MCF 10A (cell line): Measurements from ENCODE around the gene ARCN1. TPM values are rescaled to one million over a fixed set of nuclear protein-coding genes. Genes with fewer than 3 reads are reported as not detected.

Source experiments
- BruUV-seq: library from RNA; stranded (reverse); fragments of 400-500 nt; replicated peaks from 2 replicates; lab custom pipeline; 2021; lab: Mats Ljungman, UMichigan
- CTCF ChIA-PET: fragments of 300-600 bp; sonication (Branson Sonifier 250); formaldehyde crosslinking; extraction: SDS; loops from one replicate; lab custom pipeline; 2021; ENCODE audit warnings: antibody characterized with exemption, inconsistent platforms; lab: Yijun Ruan, JAX
- POLR2A ChIA-PET: fragments of 300-600, 350-650 bp; sonication (Branson Sonifier 250); formaldehyde crosslinking; extraction: SDS; loops from one replicate; lab custom pipeline; 2020; ENCODE audit warnings: antibody characterized with exemption, inconsistent platforms; lab: Yijun Ruan, JAX
- DNase-seq: peaks from one replicate; pipeline ENCODE4 v3.0.0-alpha.2; 2018; ENCODE audit not compliant: unreplicated experiment
- H3K27ac Mint-ChIP-seq: one replicate; pipeline ENCODE4 v1.8.0; 2022; ENCODE audit warnings: mild to moderate bottlenecking, low read depth, mixed read lengths; ENCODE audit not compliant: unreplicated experiment
- H3K27me3 Mint-ChIP-seq: one replicate; pipeline ENCODE4 v1.8.0; 2022; ENCODE audit warnings: mixed read lengths; ENCODE audit not compliant: insufficient read depth, unreplicated experiment
- H3K36me3 Mint-ChIP-seq: one replicate; pipeline ENCODE4 v1.8.0; 2022; ENCODE audit warnings: mild to moderate bottlenecking, moderate library complexity, mixed read lengths; ENCODE audit not compliant: insufficient read depth, unreplicated experiment
- H3K4me1 Mint-ChIP-seq: one replicate; pipeline ENCODE4 v1.8.0; 2022; ENCODE audit warnings: mixed read lengths; ENCODE audit not compliant: insufficient read depth, unreplicated experiment
- H3K4me3 Mint-ChIP-seq: one replicate; pipeline ENCODE4 v1.8.0; 2022; ENCODE audit warnings: mild to moderate bottlenecking, moderate library complexity, mixed read lengths; ENCODE audit not compliant: unreplicated experiment
- H3K9me3 Mint-ChIP-seq: one replicate; pipeline ENCODE4 v1.8.0; 2022; ENCODE audit warnings: mixed read lengths; ENCODE audit not compliant: unreplicated experiment
- intact Hi-C: fragments of 100-400 bp; cut with micrococcal nuclease; formaldehyde crosslinking; loops from 2 replicates; pipeline ENCODE4 v1.14.1; 2022
- total RNA-seq: library from RNA; stranded (reverse); gene quantifications from 2 replicates; pipeline ENCODE4 v1.2.3, GENCODE V29; 2022
- TF ChIP-seq, protein P1 (sequence below): fragments of 200-600 bp; IDR thresholded peaks from one replicate; pipeline ENCODE4 v1.8.0; 2022; ENCODE audit warnings: antibody characterized with exemption, mild to moderate bottlenecking; ENCODE audit not compliant: unreplicated experiment

The ARCN1 gene
- total RNA-seq, 1 experiment from 2014 or later: 164 TPM

DNA sequence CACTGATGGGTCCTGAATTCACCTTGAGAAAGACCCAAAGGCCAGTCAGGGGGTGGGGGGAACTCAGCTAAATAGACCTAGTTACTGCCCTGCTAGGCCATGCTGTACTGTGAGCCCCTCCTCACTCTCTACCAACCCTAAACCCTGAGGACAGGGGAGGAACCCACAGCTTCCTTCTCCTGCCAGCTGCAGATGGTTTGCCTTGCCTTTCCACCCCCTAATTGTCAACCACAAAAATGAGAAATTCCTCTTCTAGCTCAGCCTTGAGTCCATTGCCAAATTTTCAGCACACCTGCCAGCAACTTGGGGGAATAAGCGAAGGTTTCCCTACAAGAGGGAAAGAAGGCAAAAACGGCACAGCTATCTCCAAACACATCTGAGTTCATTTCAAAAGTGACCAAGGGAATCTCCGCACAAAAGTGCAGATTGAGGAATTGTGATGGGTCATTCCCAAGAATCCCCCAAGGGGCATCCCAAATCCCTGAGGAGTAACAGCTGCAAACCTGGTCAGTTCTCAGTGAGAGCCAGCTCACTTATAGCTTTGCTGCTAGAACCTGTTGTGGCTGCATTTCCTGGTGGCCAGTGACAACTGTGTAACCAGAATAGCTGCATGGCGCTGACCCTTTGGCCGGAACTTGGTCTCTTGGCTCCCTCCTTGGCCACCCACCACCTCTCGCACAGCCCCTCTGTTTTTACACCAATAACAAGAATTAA is 47.3 kb upstream of the ARCN1 start:
- DNase-seq: no peak
- no peaks in the 10 kb centered on the region for H3K4me1 Mint-ChIP-seq
- POLR2A ChIA-PET: no interaction called here
- peaks cover 64% of the 10 kb centered on the region for H3K36me3 Mint-ChIP-seq
- TF ChIP-seq, protein P1, sequence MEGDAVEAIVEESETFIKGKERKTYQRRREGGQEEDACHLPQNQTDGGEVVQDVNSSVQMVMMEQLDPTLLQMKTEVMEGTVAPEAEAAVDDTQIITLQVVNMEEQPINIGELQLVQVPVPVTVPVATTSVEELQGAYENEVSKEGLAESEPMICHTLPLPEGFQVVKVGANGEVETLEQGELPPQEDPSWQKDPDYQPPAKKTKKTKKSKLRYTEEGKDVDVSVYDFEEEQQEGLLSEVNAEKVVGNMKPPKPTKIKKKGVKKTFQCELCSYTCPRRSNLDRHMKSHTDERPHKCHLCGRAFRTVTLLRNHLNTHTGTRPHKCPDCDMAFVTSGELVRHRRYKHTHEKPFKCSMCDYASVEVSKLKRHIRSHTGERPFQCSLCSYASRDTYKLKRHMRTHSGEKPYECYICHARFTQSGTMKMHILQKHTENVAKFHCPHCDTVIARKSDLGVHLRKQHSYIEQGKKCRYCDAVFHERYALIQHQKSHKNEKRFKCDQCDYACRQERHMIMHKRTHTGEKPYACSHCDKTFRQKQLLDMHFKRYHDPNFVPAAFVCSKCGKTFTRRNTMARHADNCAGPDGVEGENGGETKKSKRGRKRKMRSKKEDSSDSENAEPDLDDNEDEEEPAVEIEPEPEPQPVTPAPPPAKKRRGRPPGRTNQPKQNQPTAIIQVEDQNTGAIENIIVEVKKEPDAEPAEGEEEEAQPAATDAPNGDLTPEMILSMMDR: no peak
- intact Hi-C loops: no loop called here
- no TSS peak for BruUV-seq
- H3K4me3 Mint-ChIP-seq: no peak overlapping the region
- CTCF ChIA-PET: interaction anchor here (0.7 to 1.0 kb wide), 3 partner anchors 14 to 354 kb away, joined by 4 read pairs; no protein-coding TSS in a partner anchor
- no peak overlapping the region for H3K27ac Mint-ChIP-seq
- H3K27me3 Mint-ChIP-seq: no peaks in the 10 kb centered on the region
- H3K9me3 Mint-ChIP-seq: no peaks in the 10 kb centered on the region

GRCh38 chr11:118526688-118527087 is 45.5 kb upstream of the ARCN1 start:
- POLR2A ChIA-PET: interaction anchor here (0.7 kb wide), 1 partner anchor 12 kb away, joined by 3 read pairs; no protein-coding TSS in a partner anchor
- TF ChIP-seq, protein P1: no peak
- H3K4me1 Mint-ChIP-seq: no peaks in the 10 kb centered on the region
- DNase-seq: no peak
- no peaks in the 10 kb centered on the region for H3K9me3 Mint-ChIP-seq
- no peak overlapping the region for H3K4me3 Mint-ChIP-seq
- no peaks in the 10 kb centered on the region for H3K27me3 Mint-ChIP-seq
- intact Hi-C loops: no loop called here
- peaks cover 46% of the 10 kb centered on the region for H3K36me3 Mint-ChIP-seq
- no peak overlapping the region for H3K27ac Mint-ChIP-seq
- BruUV-seq: no TSS peak
- CTCF ChIA-PET: interaction anchor here (0.5 to 1.0 kb wide), 3 partner anchors 11 to 35 kb away, joined by 3 read pairs; no protein-coding TSS in a partner anchor

DNA sequence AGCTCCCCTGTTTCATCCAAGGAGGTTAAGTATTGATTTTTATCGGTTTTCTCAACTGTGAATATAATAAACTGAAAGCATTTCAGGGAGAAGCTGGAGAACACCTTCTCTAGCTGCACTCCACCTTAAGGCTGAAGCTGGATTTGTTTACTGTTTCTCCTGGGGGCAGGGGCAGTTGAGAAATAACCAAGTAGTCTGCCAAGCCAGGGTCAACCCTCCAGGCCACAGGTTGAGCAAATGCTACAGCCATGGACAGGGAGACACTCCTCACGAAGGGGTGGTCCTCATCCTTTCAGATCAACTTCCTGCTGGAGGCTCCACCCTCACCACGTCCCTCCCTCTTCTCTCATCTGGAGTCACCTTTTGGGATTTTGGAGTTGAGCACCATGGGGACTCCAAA is 45.1 kb upstream of the ARCN1 start, which contains the start of gene TTC36:
TTC36 (plus strand) TSS at position 366 of the 400 bp plus-strand sequence; CDS start at position 387, 21 bp downstream.
- Mint-ChIP-seq H3K27ac (no peak within 1 kb of the TSS), H3K9me3 (no peaks in the 10 kb centered on the region), H3K4me3 (no peak within 1 kb of the TSS), H3K27me3 (no peaks in the 10 kb centered on the region), H3K36me3 (peaks cover 42% of the 10 kb centered on the region), H3K4me1 (no peaks in the 10 kb centered on the region)
- BruUV-seq: no TSS peak
- TF ChIP-seq, protein P1: no peak
- intact Hi-C loops: no loop called here
- DNase-seq: no peak
- ChIA-PET POLR2A (interaction anchor here (0.7 kb wide), 1 partner anchor 12 kb away, joined by 3 read pairs; no protein-coding TSS in a partner anchor), CTCF (interaction anchor here (0.6 to 1.0 kb wide), 3 partner anchors 11 to 35 kb away, joined by 3 read pairs; no protein-coding TSS in a partner anchor)

GRCh38 chr11:118528511-118528910 is 43.7 kb upstream of the ARCN1 start:
- DNase-seq: no peak
- no peak overlapping the region for H3K4me3 Mint-ChIP-seq
- H3K4me1 Mint-ChIP-seq: no peaks in the 10 kb centered on the region
- H3K27ac Mint-ChIP-seq: no peak overlapping the region
- H3K9me3 Mint-ChIP-seq: no peaks in the 10 kb centered on the region
- ChIA-PET CTCF (interaction anchor here (0.7 kb wide), 1 partner anchor 10 kb away, joined by 3 read pairs; no protein-coding TSS in a partner anchor), POLR2A (no interaction called here)
- no TSS peak for BruUV-seq
- TF ChIP-seq, protein P1: no peak
- H3K27me3 Mint-ChIP-seq: no peaks in the 10 kb centered on the region
- H3K36me3 Mint-ChIP-seq: peaks cover 31% of the 10 kb centered on the region
- intact Hi-C loops: no loop called here
